Effector memory CD4-positive, alpha-beta T cell (primary cell): ENCODE results near the gene CLK2.

ENCODE experiments used
- DNase-seq, 3 donors: peaks; one replicate each; pipeline ENCODE4 v3.0.0-alpha.2; 2020
- H3K27ac ChIP-seq: 2 replicates; pipeline ENCODE4 v1.7.0; 2013; ENCODE audit warnings: mild to moderate bottlenecking, low read length, moderate library complexity; ENCODE audit not compliant: insufficient read depth, poor library complexity, severe bottlenecking
- H3K27me3 ChIP-seq: replicated peaks from 2 replicates; pipeline ENCODE4 v1.7.0; 2013; ENCODE audit warnings: mild to moderate bottlenecking, low read length; ENCODE audit not compliant: insufficient read depth, control insufficient read depth, poor library complexity, severe bottlenecking
- H3K36me3 ChIP-seq: 2 replicates; pipeline ENCODE4 v1.7.0; 2013; ENCODE audit warnings: mild to moderate bottlenecking, low read length, moderate library complexity; ENCODE audit not compliant: control insufficient read depth, insufficient read depth
- H3K4me1 ChIP-seq: 2 replicates; pipeline ENCODE4 v1.7.0; 2013; ENCODE audit warnings: low read length, mild to moderate bottlenecking; ENCODE audit not compliant: control insufficient read depth, insufficient read depth, poor library complexity, severe bottlenecking
- H3K4me3 ChIP-seq: 2 replicates; pipeline ENCODE4 v1.7.0; 2013; ENCODE audit warnings: low read length, low read depth, mild to moderate bottlenecking; ENCODE audit not compliant: insufficient read depth, poor library complexity, severe bottlenecking
- H3K9me3 ChIP-seq: 2 replicates; pipeline ENCODE4 v1.7.0; 2013; ENCODE audit warnings: mild to moderate bottlenecking, low read length, moderate library complexity; ENCODE audit not compliant: control insufficient read depth

The CLK2 gene

DNA sequence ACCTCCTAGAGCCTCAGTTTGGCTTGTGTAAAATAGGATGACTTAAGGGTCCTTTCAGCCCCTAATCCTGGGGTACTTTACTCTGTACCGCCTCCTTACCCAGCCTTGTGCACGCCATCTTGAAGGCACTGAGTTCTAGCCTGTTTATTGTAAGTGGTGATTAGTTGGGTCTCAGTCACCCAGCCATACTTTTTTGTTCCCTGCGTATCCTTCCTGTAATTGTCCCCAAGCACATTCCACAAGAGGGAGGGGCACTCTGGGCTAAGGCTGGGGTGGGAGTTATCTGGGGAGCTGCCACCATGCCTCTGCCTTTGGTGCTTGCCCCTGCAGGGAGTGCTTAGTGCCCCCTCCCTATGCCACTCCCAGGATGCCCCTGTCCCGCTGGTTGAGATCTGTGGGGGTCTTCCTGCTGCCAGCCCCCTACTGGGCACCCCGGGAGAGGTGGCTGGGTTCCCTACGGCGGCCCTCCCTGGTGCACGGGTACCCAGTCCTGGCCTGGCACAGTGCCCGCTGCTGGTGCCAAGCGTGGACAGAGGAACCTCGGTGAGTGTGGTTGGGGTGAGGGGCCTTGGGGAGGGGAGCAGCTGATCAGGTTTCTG lies 36.2 kb upstream of the CLK2 start:
- peak overlapping the region; percentile 74 for H3K27ac ChIP-seq
- peaks cover 10% of the 10 kb centered on the region for H3K4me1 ChIP-seq
- no peaks in the 10 kb centered on the region for H3K36me3 ChIP-seq
- H3K27me3 ChIP-seq = no peaks in the 10 kb centered on the region
- DNase-seq = no peak
- H3K4me3 ChIP-seq = peak overlapping the region; percentile 55
- H3K9me3 ChIP-seq = no peaks in the 10 kb centered on the region

GRCh38 chr1:155308493-155309422 lies 35.5 kb upstream of the CLK2 start, which contains the start of gene FDPS:
Gene FDPS, plus strand, starts transcription at chr1:155308866. Its CDS starts 924 bp downstream, at chr1:155309790.
- Histone ChIP-seq H3K4me1 (peaks cover 10% of the 10 kb centered on the region), H3K4me3 (peak within 1 kb of the TSS; percentile 55), H3K9me3 (no peaks in the 10 kb centered on the region), H3K27ac (peak within 1 kb of the TSS; percentile 90), H3K36me3 (no peaks in the 10 kb centered on the region), H3K27me3 (no peaks in the 10 kb centered on the region)
- DNase-seq = peak; percentile 95 to 98 (median 97)

- no peak for DNase-seq
- no peak overlapping the region for H3K27ac ChIP-seq
Measured at GRCh38 chr1:155307247-155307740, 34.0 kb upstream of the CLK2 start.

GRCh38 chr1:155305881-155306391 lies 32.6 kb upstream of the CLK2 start:
- Histone ChIP-seq H3K27ac (no peak overlapping the region), H3K9me3 (no peaks in the 10 kb centered on the region), H3K4me3 (no peak overlapping the region), H3K27me3 (no peaks in the 10 kb centered on the region), H3K4me1 (peaks cover 10% of the 10 kb centered on the region), H3K36me3 (no peaks in the 10 kb centered on the region)
- no peak for DNase-seq

More at GRCh38 chr1:155307247-155307740, 34.0 kb upstream of the CLK2 start:
- Histone ChIP-seq H3K36me3 (no peaks in the 10 kb centered on the region), H3K4me3 (no peak overlapping the region), H3K9me3 (no peaks in the 10 kb centered on the region), H3K4me1 (peaks cover 10% of the 10 kb centered on the region), H3K27me3 (no peaks in the 10 kb centered on the region)

GRCh38 chr1:155304558-155305063 lies 31.3 kb upstream of the CLK2 start:
- Histone ChIP-seq H3K4me1 (peaks cover 6% of the 10 kb centered on the region), H3K4me3 (no peak overlapping the region)
- DNase-seq = no peak

DNA sequence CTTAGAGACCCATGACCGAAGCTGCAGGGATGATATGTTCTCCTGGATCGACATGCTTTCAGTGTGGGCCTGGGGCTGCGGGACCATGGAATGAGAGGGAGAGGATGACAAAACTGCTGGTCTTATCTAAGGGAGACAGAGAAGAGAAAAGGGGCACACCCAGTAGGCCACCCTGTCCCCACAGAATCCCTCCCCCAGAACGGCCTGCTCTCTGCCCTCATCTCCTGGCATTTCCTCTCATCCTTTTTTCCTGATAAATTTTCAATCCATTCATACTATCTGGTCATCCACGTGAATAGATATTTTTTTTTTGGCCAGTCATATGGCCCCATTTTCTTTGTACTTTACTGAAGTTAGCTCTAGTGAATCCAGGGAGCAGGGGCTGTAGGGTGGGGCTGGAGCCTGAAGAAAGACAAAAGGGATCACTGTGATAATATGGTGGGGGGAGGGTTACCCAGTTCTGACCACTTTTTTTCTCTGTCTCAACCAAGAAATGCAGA lies 28.1 kb upstream of the CLK2 start, which contains the start of gene PKLR:
Gene PKLR, minus strand, starts transcription at position 97 of the 500 bp plus-strand sequence. Its CDS starts 43 bp downstream, at position 54.
- Histone ChIP-seq H3K27ac (no peak within 1 kb of the TSS), H3K27me3 (no peaks in the 10 kb centered on the region), H3K4me1 (no peaks in the 10 kb centered on the region), H3K4me3 (no peak within 1 kb of the TSS), H3K9me3 (no peaks in the 10 kb centered on the region), H3K36me3 (no peaks in the 10 kb centered on the region)
- DNase-seq = no peak

More at GRCh38 chr1:155304558-155305063, 31.3 kb upstream of the CLK2 start:
- Histone ChIP-seq H3K27me3 (no peaks in the 10 kb centered on the region), H3K27ac (no peak overlapping the region), H3K36me3 (no peaks in the 10 kb centered on the region), H3K9me3 (no peaks in the 10 kb centered on the region)

GRCh38 chr1:155300553-155301329 lies 27.4 kb upstream of the CLK2 start:
- no peaks in the 10 kb centered on the region for H3K27me3 ChIP-seq
- no peak overlapping the region for H3K4me3 ChIP-seq
- H3K9me3 ChIP-seq = no peaks in the 10 kb centered on the region
- no peak for DNase-seq
- H3K4me1 ChIP-seq = no peaks in the 10 kb centered on the region
- no peak overlapping the region for H3K27ac ChIP-seq
- H3K36me3 ChIP-seq = no peaks in the 10 kb centered on the region

DNA sequence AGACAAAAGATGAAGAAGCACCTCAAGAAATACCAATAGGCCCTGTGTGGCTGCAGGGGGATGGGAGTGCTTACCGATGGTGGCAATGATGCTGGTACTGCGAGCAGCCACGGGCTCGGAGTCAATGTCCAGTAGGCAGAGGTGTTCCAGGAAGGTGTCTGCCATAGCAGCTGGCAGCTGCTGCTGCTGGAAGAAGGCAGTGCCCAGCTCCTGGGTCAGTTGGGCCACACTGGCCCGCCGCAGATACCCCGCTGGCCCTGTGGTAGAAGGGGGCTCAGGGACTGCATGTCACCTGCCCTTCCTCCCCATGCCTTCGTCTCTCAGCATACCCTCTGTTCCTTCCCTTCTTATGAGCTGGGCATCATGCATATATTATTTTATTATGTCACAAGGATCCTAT lies 26.7 kb upstream of the CLK2 start:
- peaks cover 5% of the 10 kb centered on the region for H3K27me3 ChIP-seq
- no peak overlapping the region for H3K4me3 ChIP-seq
- H3K27ac ChIP-seq = no peak overlapping the region
- no peaks in the 10 kb centered on the region for H3K36me3 ChIP-seq
- peaks cover 4% of the 10 kb centered on the region for H3K4me1 ChIP-seq
- H3K9me3 ChIP-seq = no peaks in the 10 kb centered on the region
- no peak for DNase-seq

DNA sequence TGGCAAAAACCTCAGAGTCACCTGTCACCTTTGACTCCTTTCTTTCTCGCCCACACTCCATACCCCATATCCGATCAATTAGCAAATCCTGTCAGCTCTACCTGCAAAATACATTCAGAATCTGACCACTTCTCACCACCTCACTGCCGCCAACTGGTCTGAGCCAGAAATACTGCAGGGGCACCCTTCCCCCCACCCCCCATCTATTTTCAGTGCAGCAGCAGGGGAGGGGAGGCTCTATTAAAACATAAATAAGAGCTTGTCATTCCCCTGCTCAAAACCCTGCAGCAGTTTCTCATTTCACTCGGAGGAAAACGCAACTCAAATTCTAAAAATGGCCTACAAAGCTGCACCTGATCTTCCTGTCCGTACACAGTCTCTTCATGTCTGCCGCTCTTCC lies 24.1 kb upstream of the CLK2 start:
- DNase-seq = no peak
- no peak overlapping the region for H3K27ac ChIP-seq
- peaks cover 8% of the 10 kb centered on the region for H3K27me3 ChIP-seq
- peaks cover 5% of the 10 kb centered on the region for H3K4me1 ChIP-seq
- no peak overlapping the region for H3K4me3 ChIP-seq
- no peaks in the 10 kb centered on the region for H3K36me3 ChIP-seq
- no peaks in the 10 kb centered on the region for H3K9me3 ChIP-seq
